Trophoblast cell (in vitro differentiated cells and primary cell): ENCODE measurements around the gene PRKD1.
A peak's percentile ranks its signal among the peaks of the same experiment; 100 is the strongest.

Experiments used
- DNase-seq, 2 donors: peaks; one replicate each; pipeline ENCODE4 v3.0.0-alpha.2; 2016
- H2AFZ ChIP-seq: 2 replicates; pipeline ENCODE4 v1.6.1; 2013; ENCODE audit warnings: low read length, moderate library complexity, mild to moderate bottlenecking; ENCODE audit not compliant: insufficient read depth, poor library complexity
- H2AK5ac ChIP-seq: 2 replicates; pipeline ENCODE4 v1.6.1; 2013; ENCODE audit warnings: mild to moderate bottlenecking, low read length
- H2BK120ac ChIP-seq: 2 replicates; pipeline ENCODE4 v1.6.1; 2013; ENCODE audit warnings: low read length, mild to moderate bottlenecking, moderate library complexity; ENCODE audit not compliant: insufficient read depth, poor library complexity
- H2BK12ac ChIP-seq: 2 replicates; pipeline ENCODE4 v1.6.1; 2013; ENCODE audit warnings: mild to moderate bottlenecking, low read length, moderate library complexity
- H2BK5ac ChIP-seq: 2 replicates; pipeline ENCODE4 v1.6.1; 2013; ENCODE audit warnings: low read length, low read depth, moderate library complexity, mild to moderate bottlenecking; ENCODE audit not compliant: poor library complexity
- H3K14ac ChIP-seq: 2 replicates; pipeline ENCODE4 v1.6.1; 2013; ENCODE audit warnings: mild to moderate bottlenecking, low read length
- H3K18ac ChIP-seq: 2 replicates; pipeline ENCODE4 v1.6.1; 2013; ENCODE audit warnings: mild to moderate bottlenecking, low read length
- H3K23ac ChIP-seq: 2 replicates; pipeline ENCODE4 v1.6.1; 2013; ENCODE audit warnings: low read length
- H3K27ac ChIP-seq: 2 replicates; pipeline ENCODE4 v1.5.1; 2013; ENCODE audit warnings: low read depth, mild to moderate bottlenecking, inconsistent platforms, low read length, moderate library complexity
- H3K27me3 ChIP-seq: 2 replicates; pipeline ENCODE4 v1.6.1; 2013; ENCODE audit warnings: inconsistent platforms, mild to moderate bottlenecking, low read length, moderate library complexity; ENCODE audit not compliant: insufficient read depth
- H3K36me3 ChIP-seq, 2 experiments: 1 replicate in 1 of 2; 2 replicates in 1 of 2; pipeline ENCODE4 v1.6.1; 2013; ENCODE audit warnings: low read length in 2 of 2, mild to moderate bottlenecking in 2 of 2, moderate library complexity in 1 of 2; ENCODE audit not compliant: insufficient read depth in 2 of 2, control insufficient read depth in 1 of 2
- H3K4ac ChIP-seq: 2 replicates; pipeline ENCODE4 v1.6.1; 2013; ENCODE audit warnings: low read depth, mild to moderate bottlenecking, low read length, moderate library complexity
- H3K4me1 ChIP-seq, 2 experiments: 1 replicate in 1 of 2; 2 replicates in 1 of 2; pipeline ENCODE4 v1.6.1; 2013; ENCODE audit warnings: low read length in 2 of 2, mild to moderate bottlenecking in 2 of 2, moderate library complexity in 1 of 2; ENCODE audit not compliant: insufficient read depth in 2 of 2, control insufficient read depth in 1 of 2
- H3K4me2 ChIP-seq: 2 replicates; pipeline ENCODE4 v1.6.1; 2013; ENCODE audit warnings: inconsistent platforms, mild to moderate bottlenecking, low read length, moderate library complexity
- H3K4me3 ChIP-seq: 2 replicates; pipeline ENCODE4 v1.5.1; 2013; ENCODE audit warnings: mild to moderate bottlenecking, low read depth, low read length, inconsistent platforms
- H3K79me1 ChIP-seq: one replicate; pipeline ENCODE4 v1.6.1; 2013; ENCODE audit warnings: low read length
- H3K79me2 ChIP-seq: 2 replicates; pipeline ENCODE4 v1.6.1; 2013; ENCODE audit warnings: low read length, mild to moderate bottlenecking; ENCODE audit not compliant: control insufficient read depth, insufficient read depth, poor library complexity
- H3K9ac ChIP-seq: 2 replicates; pipeline ENCODE4 v1.6.1; 2013; ENCODE audit warnings: mild to moderate bottlenecking, low read length
- H3K9me3 ChIP-seq: 2 replicates; pipeline ENCODE4 v1.6.1; 2013; ENCODE audit warnings: low read depth, mild to moderate bottlenecking, control low read depth, inconsistent platforms, low read length; ENCODE audit not compliant: insufficient read depth
- H4K12ac ChIP-seq: 2 replicates; pipeline ENCODE4 v1.6.1; 2013; ENCODE audit warnings: low read depth, mild to moderate bottlenecking, low read length, moderate library complexity
- H4K8ac ChIP-seq: 2 replicates; pipeline ENCODE4 v1.6.1; 2013; ENCODE audit warnings: low read depth, mild to moderate bottlenecking, low read length, moderate library complexity
- H4K91ac ChIP-seq: one replicate; pipeline ENCODE4 v1.6.1; 2013; ENCODE audit warnings: low read depth, mild to moderate bottlenecking, low read length, moderate library complexity
- WGBS: extraction: QIAGEN DNeasy Blood & Tissue Kit; methylation state at CpG from one replicate; pipeline ENCODE4 v1.1.7; 2013; ENCODE audit warnings: missing lambda C conversion rate; ENCODE audit not compliant: insufficient read length, insufficient coverage; ENCODE audit errors: extremely low coverage; 5-methylcytosine and 5-hydroxymethylcytosine counted together

The PRKD1 gene

DNA sequence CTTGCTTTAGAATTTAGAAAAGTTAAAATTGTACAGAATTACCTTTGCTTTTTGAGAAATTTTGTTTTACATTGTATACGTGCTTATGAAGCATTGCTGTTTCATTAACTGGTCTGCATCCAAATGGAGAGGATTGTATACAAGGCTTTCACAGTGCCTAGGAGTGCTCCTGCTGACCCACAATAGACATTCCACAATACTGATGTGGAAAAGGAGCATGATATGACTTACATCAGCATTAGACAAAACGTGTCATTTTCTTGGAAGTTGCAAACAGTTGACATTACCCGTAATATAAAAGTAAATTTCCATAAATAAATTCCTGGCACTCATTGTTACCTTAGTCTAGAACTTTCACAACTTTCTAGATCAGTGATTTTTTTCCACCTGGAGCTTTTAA lies 1.9 kb downstream of the PRKD1 start:
- H2AK5ac ChIP-seq = no peak overlapping the region
- no peak overlapping the region for H3K4me2 ChIP-seq
- no peak overlapping the region for H4K91ac ChIP-seq
- no peak for DNase-seq
- no peak overlapping the region for H2AFZ ChIP-seq
- H3K36me3 ChIP-seq = no peaks in the 10 kb centered on the region
- H3K9me3 ChIP-seq = peaks cover 1% of the 10 kb centered on the region
- H2BK5ac ChIP-seq = no peak overlapping the region
- peaks cover 4% of the 10 kb centered on the region for H3K79me2 ChIP-seq
- no CpG with 5 or more reads among the region's 3 CpGs for WGBS
- no peak overlapping the region for H3K23ac ChIP-seq
- H2BK12ac ChIP-seq = no peak overlapping the region
- H2BK120ac ChIP-seq = no peak overlapping the region
- no peak overlapping the region for H3K27ac ChIP-seq
- no peak overlapping the region for H3K4me3 ChIP-seq
- no peak overlapping the region for H4K8ac ChIP-seq
- H3K4me1 ChIP-seq = peaks cover 6 to 16% of the 10 kb centered on the region in 2 experiments
- H3K4ac ChIP-seq = no peak overlapping the region
- no peak overlapping the region for H3K9ac ChIP-seq
- H3K79me1 ChIP-seq = peaks cover 8% of the 10 kb centered on the region
- H4K12ac ChIP-seq = no peak overlapping the region
- H3K27me3 ChIP-seq = no peaks in the 10 kb centered on the region
- H3K18ac ChIP-seq = no peak overlapping the region
- no peak overlapping the region for H3K14ac ChIP-seq

DNA sequence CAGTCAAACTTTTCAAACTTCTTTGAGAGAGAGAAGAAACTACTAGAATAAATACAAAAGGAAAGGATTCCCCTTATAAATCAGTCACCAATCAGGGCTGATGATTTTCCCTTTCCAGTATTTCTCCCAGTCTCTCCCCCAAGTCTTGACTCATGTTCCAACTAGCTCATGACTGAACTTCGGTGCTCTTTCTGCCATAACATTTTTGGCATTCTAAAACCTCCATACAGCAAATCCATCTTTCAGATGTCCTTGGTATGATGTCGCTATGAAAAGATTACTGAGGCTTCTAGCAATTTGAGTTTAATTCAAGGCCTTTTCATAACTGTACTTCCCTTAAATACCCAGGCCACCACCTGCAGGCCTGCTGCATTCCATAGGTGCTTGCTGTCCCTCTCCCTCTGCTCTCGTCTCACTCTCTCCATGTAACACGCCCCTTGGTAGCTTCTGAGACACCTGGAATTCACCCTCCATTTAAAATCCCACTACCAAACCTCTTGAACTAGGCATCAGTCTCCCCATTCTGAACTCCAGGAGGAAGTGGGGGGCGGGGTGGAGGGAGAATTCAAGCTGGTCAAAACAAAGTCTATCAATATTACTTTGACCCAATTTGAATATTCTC lies 2.4 kb downstream of the PRKD1 start:
- peak in 1 of 2 donors; percentile 1 for DNase-seq
- H2BK5ac ChIP-seq = no peak overlapping the region
- H3K18ac ChIP-seq = no peak overlapping the region
- no peaks in the 10 kb centered on the region for H3K36me3 ChIP-seq
- WGBS = no CpG with 5 or more reads among the region's 5 CpGs
- peaks cover 1% of the 10 kb centered on the region for H3K9me3 ChIP-seq
- H3K79me1 ChIP-seq = peaks cover 8% of the 10 kb centered on the region
- H4K12ac ChIP-seq = no peak overlapping the region
- H3K4ac ChIP-seq = peak overlapping the region; percentile 28
- no peak overlapping the region for H3K27ac ChIP-seq
- H2BK12ac ChIP-seq = no peak overlapping the region
- H3K14ac ChIP-seq = no peak overlapping the region
- no peak overlapping the region for H4K8ac ChIP-seq
- H3K27me3 ChIP-seq = no peaks in the 10 kb centered on the region
- peaks cover 4% of the 10 kb centered on the region for H3K79me2 ChIP-seq
- no peak overlapping the region for H3K23ac ChIP-seq
- peak overlapping the region; percentile 40 for H3K4me2 ChIP-seq
- H2BK120ac ChIP-seq = no peak overlapping the region
- peaks cover 6 to 16% of the 10 kb centered on the region in 2 experiments for H3K4me1 ChIP-seq
- no peak overlapping the region for H2AFZ ChIP-seq
- H4K91ac ChIP-seq = no peak overlapping the region
- no peak overlapping the region for H3K4me3 ChIP-seq
- no peak overlapping the region for H2AK5ac ChIP-seq
- H3K9ac ChIP-seq = no peak overlapping the region

DNA sequence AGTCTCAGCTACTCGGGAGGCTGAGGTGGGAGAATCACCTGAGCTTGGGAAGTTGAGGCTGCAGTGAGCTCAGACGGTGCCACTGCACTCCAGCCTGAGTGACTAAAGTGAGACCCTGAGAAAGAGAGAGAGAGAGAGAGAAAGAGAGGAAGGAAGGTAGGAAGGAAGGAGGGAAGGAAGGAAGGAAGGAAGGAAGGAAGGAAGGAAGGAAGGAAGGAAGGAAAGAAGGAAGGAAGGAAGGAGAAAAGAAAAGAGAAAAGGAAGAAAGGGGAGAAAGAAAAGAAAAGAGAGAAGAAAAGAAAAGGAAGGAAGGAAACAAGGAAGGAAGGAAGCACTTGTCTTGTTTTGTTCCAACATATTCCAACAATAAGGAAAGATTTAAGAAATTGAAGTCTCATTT lies 7.8 kb downstream of the PRKD1 start:
- Histone ChIP-seq H3K4me1 (no peaks in the 10 kb centered on the region), H3K14ac (no peak overlapping the region), H4K8ac (no peak overlapping the region), H4K91ac (no peak overlapping the region), H3K79me1 (no peaks in the 10 kb centered on the region), H3K18ac (no peak overlapping the region), H2AFZ (no peak overlapping the region), H2BK5ac (no peak overlapping the region), H3K36me3 (no peaks in the 10 kb centered on the region), H3K4me3 (no peak overlapping the region), H2AK5ac (no peak overlapping the region), H3K4me2 (no peak overlapping the region), H3K4ac (no peak overlapping the region), H3K27ac (no peak overlapping the region), H3K79me2 (no peaks in the 10 kb centered on the region), H2BK12ac (no peak overlapping the region), H3K27me3 (no peaks in the 10 kb centered on the region), H3K23ac (no peak overlapping the region), H2BK120ac (no peak overlapping the region), H4K12ac (no peak overlapping the region), H3K9ac (no peak overlapping the region), H3K9me3 (no peaks in the 10 kb centered on the region)
- no peak for DNase-seq
- no CpG with 5 or more reads among the region's 2 CpGs for WGBS

DNA sequence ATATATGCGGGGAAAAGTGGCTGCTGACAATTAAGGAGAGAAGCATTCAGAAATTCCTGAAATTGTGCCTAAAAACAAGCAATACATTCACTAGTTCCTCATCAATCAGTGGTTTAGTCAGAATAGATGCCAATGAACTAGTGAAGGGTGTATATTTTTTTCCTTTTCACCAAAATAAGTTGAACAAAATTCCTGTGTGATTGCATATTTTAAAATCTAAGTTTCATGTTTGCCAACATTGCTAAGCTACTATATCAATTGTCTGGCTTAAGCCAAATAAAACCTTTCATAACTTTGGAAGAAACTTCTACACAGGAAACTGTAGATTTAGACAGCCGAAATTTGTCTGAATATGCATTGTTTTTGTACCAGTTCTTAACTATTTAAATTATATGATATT lies 8.7 kb downstream of the PRKD1 start:
- H4K12ac ChIP-seq = no peak overlapping the region

More for the DNA sequence above, 8.7 kb downstream of the PRKD1 start:
- no peak overlapping the region for H3K4ac ChIP-seq
- no peak overlapping the region for H3K9ac ChIP-seq
- H2BK5ac ChIP-seq = no peak overlapping the region
- no peaks in the 10 kb centered on the region for H3K27me3 ChIP-seq
- no peak overlapping the region for H4K8ac ChIP-seq
- H3K4me3 ChIP-seq = no peak overlapping the region
- no peaks in the 10 kb centered on the region for H3K4me1 ChIP-seq
- H3K23ac ChIP-seq = no peak overlapping the region
- H3K14ac ChIP-seq = no peak overlapping the region
- no peak overlapping the region for H3K4me2 ChIP-seq
- H2BK120ac ChIP-seq = no peak overlapping the region
- H2AFZ ChIP-seq = no peak overlapping the region
- no peak overlapping the region for H3K27ac ChIP-seq
- no peaks in the 10 kb centered on the region for H3K36me3 ChIP-seq
- H3K79me2 ChIP-seq = no peaks in the 10 kb centered on the region
- H4K91ac ChIP-seq = no peak overlapping the region
- no peak overlapping the region for H2BK12ac ChIP-seq
- H3K18ac ChIP-seq = no peak overlapping the region
- WGBS = no CpG with 5 or more reads among the region's 2 CpGs
- no peaks in the 10 kb centered on the region for H3K79me1 ChIP-seq
- no peak overlapping the region for H2AK5ac ChIP-seq
- no peaks in the 10 kb centered on the region for H3K9me3 ChIP-seq
- DNase-seq = no peak
